Uterus (tissue), 2 donors: ENCODE data around the gene EIF2S2.

Experiments used
- CTCF ChIP-seq, 4 experiments: fragments of 200-600 bp in 2 of 4; fragments of 450-650 bp in 2 of 4; sonication (generic) in 2 of 4; IDR thresholded peaks; one replicate each; pipeline ENCODE4 v1.5.1; 2016 to 2019; ENCODE audit warnings: antibody characterized with exemption in 4 of 4, mild to moderate bottlenecking in 2 of 4, moderate library complexity in 1 of 4
- POLR2A ChIP-seq, 2 donors: fragments of 450-650 bp; IDR thresholded peaks; one replicate each; pipeline ENCODE4 v1.6.1; 2016; ENCODE audit warnings: antibody characterized with exemption in 2 of 2, mild to moderate bottlenecking in 1 of 2, moderate library complexity in 1 of 2

- TF ChIP-seq CTCF (IDR thresholded peaks at IDR 0.05) (no peak), POLR2A (IDR thresholded peaks at IDR 0.05) (no peak)
Observed at GRCh38 chr20:34142121-34142520, 30.1 kb upstream of the EIF2S2 start.
